Measurements from ENCODE around the gene NCSTN. TPM values are rescaled to one million over a fixed set of nuclear protein-coding genes. Genes with fewer than 3 reads are reported as not detected.

Gene NCSTN
- total RNA-seq, 1 experiment from 2014 or later, result 67.8 TPM

GRCh38 chr1:160344936-160345335 lies 1.8 kb downstream of the NCSTN start:
- H2BK5ac ChIP-seq (ENCODE audit: insufficient read length, low read length), result no peak overlapping the region
- no peak overlapping the region for H2BK120ac ChIP-seq (ENCODE audit: low read depth, low read length, poor library complexity, severe bottlenecking)
- H3K23ac ChIP-seq (ENCODE audit: insufficient read length, low read depth, low read length), result no peak overlapping the region
- H3K18ac ChIP-seq (ENCODE audit: insufficient read length, low read depth, low read length), result no peak overlapping the region
- Mint-ChIP-seq H3K9me3 (peaks cover 0 to 3% of the 10 kb centered on the region in 2 experiments; a peak in 1 of 5 replicates), H3K27ac (no peak overlapping the region), H3K27me3 (ENCODE audit: low read depth) (peaks cover 2% of the 10 kb centered on the region; the same call in 1 of the 2 replicates), H3K36me3 (ENCODE audit: insufficient read depth in 1 of 3, low read depth in 3 of 3) (peaks cover 7 to 44% (median 28%) of the 10 kb centered on the region in 3 experiments; a peak in 6 of 7 replicates), H3K4me1 (peaks cover 25 to 26% of the 10 kb centered on the region in 2 experiments), H3K4me3 (peak overlapping the region; percentile 99 to 100)
- WGBS (ENCODE audit: extremely low coverage, insufficient read length, low lambda C conversion rate), result no CpG with 5 or more reads among the region's 6 CpGs
- H4K20me1 ChIP-seq (ENCODE audit: control insufficient read depth, insufficient read depth, insufficient read length), result no peaks in the 10 kb centered on the region
- H3K4me1 ChIP-seq (ENCODE audit: insufficient read depth, low read length), result no peaks in the 10 kb centered on the region
- H3K27ac ChIP-seq (ENCODE audit: insufficient read length, low read depth, low read length), result no peak overlapping the region
- H3K79me1 ChIP-seq (ENCODE audit: insufficient read depth, low read depth, low read length, poor library complexity, severe bottlenecking), result peaks cover 9% of the 10 kb centered on the region
- no peak overlapping the region for H3T11ph ChIP-seq (ENCODE audit: low read length)
- H2AFZ ChIP-seq (ENCODE audit: low read length), result no peak overlapping the region
- no peak for DNase-seq
- H4K5ac ChIP-seq (ENCODE audit: insufficient read length, low read depth, low read length), result no peak overlapping the region
- no peaks in the 10 kb centered on the region for H3K9me3 ChIP-seq (ENCODE audit: control insufficient read depth, low read depth, low read length)
- H3K9ac ChIP-seq (ENCODE audit: extremely low read depth, insufficient read length, low read length), result no peak overlapping the region
- no peak overlapping the region for H3K4me2 ChIP-seq (ENCODE audit: insufficient read depth, insufficient read length, low read length)
- H2BK20ac ChIP-seq (ENCODE audit: low read depth, low read length, poor library complexity, severe bottlenecking), result no peak overlapping the region
- no peak overlapping the region for H3K56ac ChIP-seq (ENCODE audit: insufficient read length, low read depth, low read length)
- peaks cover 12% of the 10 kb centered on the region; the same call in 1 of the 2 replicates for H3K79me2 ChIP-seq (ENCODE audit: insufficient read depth, low read length)
- H3K4ac ChIP-seq (ENCODE audit: low read depth, low read length), result no peak overlapping the region
- H3K27me3 ChIP-seq (ENCODE audit: insufficient read depth, low read length), result no peaks in the 10 kb centered on the region
- no peak for TF ChIP-seq CTCF (conservative IDR thresholded peaks at IDR 0.05)
- H4K8ac ChIP-seq (replicated peaks; ENCODE audit: insufficient read length, low read depth, low read length), result no peak overlapping the region
- H2AK5ac ChIP-seq (ENCODE audit: insufficient read length, low read length), result no peak overlapping the region
- H4K91ac ChIP-seq (ENCODE audit: insufficient read length, low read depth, low read length), result no peak overlapping the region
- no peak overlapping the region for H3K14ac ChIP-seq (ENCODE audit: insufficient read depth, low read length)
- H3K23me2 ChIP-seq (ENCODE audit: insufficient read length, low read depth, low read length, poor library complexity, severe bottlenecking), result peaks cover 7% of the 10 kb centered on the region
- no peak overlapping the region for H2BK12ac ChIP-seq (ENCODE audit: insufficient read length, low read depth, low read length)
- H2BK15ac ChIP-seq (ENCODE audit: low read depth, low read length), result no peak overlapping the region

Data from H9 (cell line).